ENCODE data around the gene FFAR1. TPM values are rescaled to one million over a fixed set of nuclear protein-coding genes. Genes with fewer than 3 reads are reported as not detected.

FFAR1 gene
- total RNA-seq, 4 donors from 2014 or later, result 0.32 TPM; not detected in 3

- 89% methylated on average over 5 of the region's 10 CpGs; no CpG with 5 or more reads in 1 of the 2 donors for WGBS, 2 donors (ENCODE audit: low coverage in 1 of 2)
- no peaks in the 10 kb centered on the region for H3K4me1 ChIP-seq
- no peaks in the 10 kb centered on the region for H3K9me3 ChIP-seq
- no peak for DNase-seq
- TF ChIP-seq POLR2A (IDR thresholded peaks at IDR 0.05) (no peak), EP300 (IDR thresholded peaks at IDR 0.05; ENCODE audit: low read depth) (no peak), POLR2AphosphoS5 (IDR thresholded peaks at IDR 0.05) (no peak), CTCF (IDR thresholded peaks at IDR 0.05) (no peak)
- in situ Hi-C loops (cut with MboI; ENCODE audit: low pct_ligation_motif_present in 1 of 4, low pct_unique_long_range_greater_than_20kb in 1 of 4, low sequenced_read_pairs in 3 of 4), result no loop called here
- H3K4me3 ChIP-seq, result no peak overlapping the region
- H3K36me3 ChIP-seq, result no peaks in the 10 kb centered on the region
- intact Hi-C loops (cut with DNase I; ENCODE audit: low total_unique reads), result no loop called here
- no peaks in the 10 kb centered on the region for H3K27me3 ChIP-seq
- H3K27ac ChIP-seq, result no peak overlapping the region
Observed at GRCh38 chr19:35300339-35300649, 47.4 kb upstream of the FFAR1 start.

- in situ Hi-C loops (cut with MboI; ENCODE audit: low pct_ligation_motif_present in 1 of 4, low pct_unique_long_range_greater_than_20kb in 1 of 4, low sequenced_read_pairs in 3 of 4), result no loop called here
- H3K36me3 ChIP-seq, result no peaks in the 10 kb centered on the region
- TF ChIP-seq POLR2A (IDR thresholded peaks at IDR 0.05) (no peak), POLR2AphosphoS5 (IDR thresholded peaks at IDR 0.05) (no peak), EP300 (IDR thresholded peaks at IDR 0.05; ENCODE audit: low read depth) (no peak), CTCF (IDR thresholded peaks at IDR 0.05) (no peak)
- H3K4me1 ChIP-seq, result no peaks in the 10 kb centered on the region
- WGBS, 2 donors (ENCODE audit: low coverage in 1 of 2), result 86% methylated on average over 2 of the region's 2 CpGs; no CpG with 5 or more reads in 1 of the 2 donors
- no peaks in the 10 kb centered on the region for H3K9me3 ChIP-seq
- H3K4me3 ChIP-seq, result no peak overlapping the region
- no peak for DNase-seq
- intact Hi-C loops (cut with DNase I; ENCODE audit: low total_unique reads), result no loop called here
- H3K27me3 ChIP-seq, result no peaks in the 10 kb centered on the region
- H3K27ac ChIP-seq, result no peak overlapping the region
Observed at GRCh38 chr19:35301961-35302360, 45.7 kb upstream of the FFAR1 start.

- WGBS, 2 donors (ENCODE audit: low coverage in 1 of 2), result 87 to 89% methylated on average over 3 to 16 of the region's 16 CpGs
- in situ Hi-C loops (cut with MboI; ENCODE audit: low pct_ligation_motif_present in 1 of 4, low pct_unique_long_range_greater_than_20kb in 1 of 4, low sequenced_read_pairs in 3 of 4) (no loop called here), intact Hi-C loops (cut with DNase I; ENCODE audit: low total_unique reads) (no loop called here)
- no peak for DNase-seq
- Histone ChIP-seq H3K27me3 (no peaks in the 10 kb centered on the region), H3K27ac (no peak overlapping the region), H3K36me3 (no peaks in the 10 kb centered on the region), H3K9me3 (no peaks in the 10 kb centered on the region), H3K4me1 (no peaks in the 10 kb centered on the region), H3K4me3 (no peak overlapping the region)
- TF ChIP-seq CTCF (IDR thresholded peaks at IDR 0.05) (no peak), POLR2A (IDR thresholded peaks at IDR 0.05) (no peak), POLR2AphosphoS5 (IDR thresholded peaks at IDR 0.05) (no peak), EP300 (IDR thresholded peaks at IDR 0.05; ENCODE audit: low read depth) (no peak)
Observed at GRCh38 chr19:35302446-35302845, 45.3 kb upstream of the FFAR1 start.

GRCh38 chr19:35303357-35303915, 44.3 kb upstream of the FFAR1 start:
- in situ Hi-C loops (cut with MboI; ENCODE audit: low pct_ligation_motif_present in 1 of 4, low pct_unique_long_range_greater_than_20kb in 1 of 4, low sequenced_read_pairs in 3 of 4) (no loop called here), intact Hi-C loops (cut with DNase I; ENCODE audit: low total_unique reads) (no loop called here)
- DNase-seq, result no peak
- Histone ChIP-seq H3K4me1 (no peaks in the 10 kb centered on the region), H3K27ac (no peak overlapping the region), H3K36me3 (no peaks in the 10 kb centered on the region), H3K4me3 (no peak overlapping the region), H3K27me3 (no peaks in the 10 kb centered on the region), H3K9me3 (no peaks in the 10 kb centered on the region)
- WGBS, 2 donors (ENCODE audit: low coverage in 1 of 2), result 58 to 82% methylated on average over 2 to 6 of the region's 6 CpGs
- no peak for TF ChIP-seq POLR2A (IDR thresholded peaks at IDR 0.05)
- no peak for TF ChIP-seq POLR2AphosphoS5 (IDR thresholded peaks at IDR 0.05)
- no peak for TF ChIP-seq EP300 (IDR thresholded peaks at IDR 0.05; ENCODE audit: low read depth)
- no peak for TF ChIP-seq CTCF (IDR thresholded peaks at IDR 0.05)

Data from transverse colon (tissue), 4 donors.